HPDE6-E6E7 (cell line): ENCODE measurements around the gene TJAP1.

Experiments
- DNase-seq: peaks from one replicate; pipeline ENCODE4 v3.0.0; 2011; ENCODE audit warnings: missing footprints; ENCODE audit errors: extremely low spot score

The TJAP1 gene

GRCh38 chr6:43505718-43506117, 28.3 kb downstream of the TJAP1 start:
- no peak for DNase-seq

- no peak for DNase-seq
Measured at GRCh38 chr6:43506171-43506570, 28.8 kb downstream of the TJAP1 start.

GRCh38 chr6:43506667-43507471, 29.5 kb downstream of the TJAP1 start:
- DNase-seq: peak; percentile 60

- DNase-seq: no peak
Measured at GRCh38 chr6:43508481-43509141, 31.2 kb downstream of the TJAP1 start.

- no peak for DNase-seq
Measured at GRCh38 chr6:43509142-43509983, 32.0 kb downstream of the TJAP1 start.

GRCh38 chr6:43509984-43510826, 32.8 kb downstream of the TJAP1 start, which contains the start of gene LRRC73:
Gene LRRC73 (minus strand): TSS chr6:43510346. CDS start chr6:43509785, 561 bp downstream.
- DNase-seq: peak; percentile 71

- DNase-seq: no peak
Measured at GRCh38 chr6:43510827-43511163, 33.4 kb downstream of the TJAP1 start.

- no peak for DNase-seq
Measured at GRCh38 chr6:43511824-43512415, 34.5 kb downstream of the TJAP1 start.

GRCh38 chr6:43515808-43516207, 38.4 kb downstream of the TJAP1 start:
- DNase-seq: no peak

GRCh38 chr6:43516367-43516696, 39.0 kb downstream of the TJAP1 start:
- peak; percentile 31 for DNase-seq

- peak; percentile 96 for DNase-seq
Measured at GRCh38 chr6:43516697-43517504, 39.5 kb downstream of the TJAP1 start, which contains the start of the genes POLR1C and YIPF3. Gene POLR1C (plus strand): TSS chr6:43517089. CDS start chr6:43517110, 21 bp downstream. Gene YIPF3 (minus strand): TSS chr6:43516926. CDS start chr6:43516807, 119 bp downstream.

GRCh38 chr6:43517505-43518357, 40.4 kb downstream of the TJAP1 start:
- DNase-seq: no peak

GRCh38 chr6:43520097-43520496, 42.7 kb downstream of the TJAP1 start:
- no peak for DNase-seq

GRCh38 chr6:43521836-43522235, 44.5 kb downstream of the TJAP1 start:
- DNase-seq: no peak

GRCh38 chr6:43522547-43523261, 45.3 kb downstream of the TJAP1 start:
- DNase-seq: no peak

GRCh38 chr6:43523284-43523683, 45.9 kb downstream of the TJAP1 start:
- no peak for DNase-seq

GRCh38 chr6:43524483-43524961, 47.2 kb downstream of the TJAP1 start:
- DNase-seq: no peak

GRCh38 chr6:43532201-43532600, 54.8 kb downstream of the TJAP1 start:
- no peak for DNase-seq
